Activated T-cell treated with anti-CD3 and anti-CD28 coated beads, Interleukin-2, amount 50 U/mL, for 72 hours (primary cell): ENCODE results near the gene GRIK4. TPM values are rescaled to one million over a fixed set of nuclear protein-coding genes. Genes with fewer than 3 reads are reported as not detected.
A peak's percentile ranks its signal among the peaks of the same experiment; 100 is the strongest.

Experiments used
- ATAC-seq, 2 donors: fragments of 150-1000 bp; cut with Tn5 transposase; replicated peaks in 1 of 2; 2 replicates each; pipeline ENCODE4 v1.10.0; 2021; ENCODE audit warnings: moderate library complexity in 2 of 2, mild to moderate bottlenecking in 1 of 2
- DNase-seq, 2 donors: peaks; one replicate each; pipeline ENCODE4 v3.0.0; 2021 to 2022; ENCODE audit warnings: mixed read lengths in 1 of 2
- H3K27ac Mint-ChIP-seq: one replicate; pipeline ENCODE4 v1.8.0; 2022; ENCODE audit warnings: mild to moderate bottlenecking, moderate library complexity, mixed read lengths
- H3K27me3 Mint-ChIP-seq: one replicate; pipeline ENCODE4 v1.8.0; 2022; ENCODE audit warnings: low read depth, mixed read lengths
- H3K36me3 Mint-ChIP-seq, 2 donors: one replicate each; pipeline ENCODE4 v1.8.0; 2022; ENCODE audit warnings: mixed read lengths in 2 of 2, mild to moderate bottlenecking in 1 of 2; ENCODE audit not compliant: insufficient read depth in 2 of 2
- H3K4me1 Mint-ChIP-seq: one replicate; pipeline ENCODE4 v1.8.0; 2022; ENCODE audit warnings: low read depth, mixed read lengths
- H3K4me3 Mint-ChIP-seq, 2 donors: one replicate each; pipeline ENCODE4 v1.8.0; 2022; ENCODE audit warnings: mild to moderate bottlenecking in 2 of 2, mixed read lengths in 2 of 2, moderate library complexity in 2 of 2
- H3K9me3 Mint-ChIP-seq, 2 donors: one replicate each; pipeline ENCODE4 v1.8.0; 2022; ENCODE audit warnings: mixed read lengths in 2 of 2
- total RNA-seq, 2 donors: library from RNA; stranded (reverse); gene quantifications; one replicate each; pipeline ENCODE4 v1.2.3, GENCODE V29; 2022

The GRIK4 gene
- total RNA-seq, 2 donors from 2014 or later = 0.12 TPM; not detected in 1

GRCh38 chr11:120794748-120795147 is 283.2 kb downstream of the GRIK4 start:
- Mint-ChIP-seq H3K36me3 (no peaks in the 10 kb centered on the region), H3K27ac (no peak overlapping the region), H3K4me1 (no peaks in the 10 kb centered on the region), H3K4me3 (no peak overlapping the region), H3K27me3 (no peaks in the 10 kb centered on the region), H3K9me3 (no peaks in the 10 kb centered on the region)
- no peak for DNase-seq
- ATAC-seq = no peak

DNA sequence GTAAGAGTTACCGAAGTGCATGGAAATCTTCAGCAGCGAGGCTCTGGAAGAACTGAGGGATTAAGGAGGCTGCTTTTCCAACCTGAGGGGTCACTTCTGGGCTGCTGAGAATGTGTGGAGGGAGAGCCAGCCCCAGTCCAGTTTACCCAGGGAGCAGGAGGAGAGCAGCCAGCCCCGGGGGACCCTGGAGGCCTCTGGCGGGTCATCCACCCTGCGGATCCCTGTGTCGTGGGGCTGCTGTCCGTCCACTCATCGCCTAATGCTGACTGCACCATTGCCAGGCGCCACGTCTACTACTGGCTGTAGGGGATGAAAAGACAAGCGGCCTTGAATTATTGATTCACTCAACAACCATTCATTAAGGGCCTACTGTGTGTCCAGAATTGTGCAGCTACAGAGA is 283.6 kb downstream of the GRIK4 start:
- no peak overlapping the region for H3K27ac Mint-ChIP-seq
- no peaks in the 10 kb centered on the region for H3K4me1 Mint-ChIP-seq
- no peaks in the 10 kb centered on the region for H3K9me3 Mint-ChIP-seq
- no peaks in the 10 kb centered on the region for H3K36me3 Mint-ChIP-seq
- DNase-seq (no peak), ATAC-seq (no peak)
- no peaks in the 10 kb centered on the region for H3K27me3 Mint-ChIP-seq
- H3K4me3 Mint-ChIP-seq = no peak overlapping the region

- Mint-ChIP-seq H3K9me3 (no peaks in the 10 kb centered on the region), H3K4me1 (peaks cover under 1% of the 10 kb centered on the region), H3K27me3 (peaks cover 7% of the 10 kb centered on the region), H3K4me3 (no peak overlapping the region), H3K27ac (no peak overlapping the region), H3K36me3 (no peaks in the 10 kb centered on the region)
- DNase-seq (no peak), ATAC-seq (no peak)
Measured at GRCh38 chr11:120797143-120797542, 285.6 kb downstream of the GRIK4 start.

GRCh38 chr11:120798854-120799253 is 287.3 kb downstream of the GRIK4 start:
- Mint-ChIP-seq H3K27ac (no peak overlapping the region), H3K36me3 (no peaks in the 10 kb centered on the region), H3K4me1 (peaks cover 4% of the 10 kb centered on the region), H3K4me3 (no peak overlapping the region), H3K27me3 (peaks cover 16% of the 10 kb centered on the region), H3K9me3 (no peaks in the 10 kb centered on the region)
- ATAC-seq (no peak), DNase-seq (no peak)

GRCh38 chr11:120800206-120800605 is 288.7 kb downstream of the GRIK4 start:
- ATAC-seq (no peak), DNase-seq (no peak)
- H3K9me3 Mint-ChIP-seq = no peaks in the 10 kb centered on the region
- H3K27ac Mint-ChIP-seq = no peak overlapping the region
- no peaks in the 10 kb centered on the region for H3K36me3 Mint-ChIP-seq
- peaks cover 16% of the 10 kb centered on the region for H3K27me3 Mint-ChIP-seq
- peaks cover 4% of the 10 kb centered on the region for H3K4me1 Mint-ChIP-seq
- H3K4me3 Mint-ChIP-seq = no peak overlapping the region

GRCh38 chr11:120801801-120802689 is 290.5 kb downstream of the GRIK4 start:
- Mint-ChIP-seq H3K9me3 (no peaks in the 10 kb centered on the region), H3K36me3 (no peaks in the 10 kb centered on the region), H3K4me3 (no peak overlapping the region), H3K4me1 (peaks cover 4% of the 10 kb centered on the region), H3K27me3 (peaks cover 23% of the 10 kb centered on the region), H3K27ac (no peak overlapping the region)
- peak; percentile 43 to 54 for DNase-seq
- ATAC-seq = no peak

DNA sequence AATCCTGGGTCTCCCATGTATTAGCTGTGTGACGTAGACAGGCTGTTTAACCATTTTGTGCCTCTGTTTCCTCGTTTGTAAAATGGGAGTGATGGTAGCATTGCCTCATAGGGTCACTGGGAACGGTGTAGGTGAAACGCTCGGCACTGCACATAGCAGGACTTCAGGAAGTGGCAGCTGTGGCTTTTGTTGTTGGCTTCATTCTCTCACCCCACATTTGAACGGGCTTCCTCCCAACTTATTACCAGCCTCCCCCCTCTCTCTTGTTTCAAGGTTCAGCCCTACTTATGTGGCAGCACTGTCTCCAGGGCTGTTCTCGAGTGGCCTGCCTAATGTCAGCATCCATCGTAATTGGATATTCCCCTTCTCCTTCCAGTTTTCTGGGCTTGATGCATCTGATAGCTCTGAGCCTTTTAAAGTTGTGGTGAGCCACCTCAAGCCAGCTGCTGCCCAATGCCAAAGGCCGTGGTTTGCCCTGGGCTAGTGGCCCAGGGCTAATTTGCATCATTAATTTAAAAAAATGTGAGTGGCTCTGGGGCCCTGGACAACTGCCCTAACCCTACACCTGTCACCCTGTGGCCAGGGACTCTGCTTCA is 294.5 kb downstream of the GRIK4 start:
- no peak for ATAC-seq
- H3K36me3 Mint-ChIP-seq = no peaks in the 10 kb centered on the region

DNA sequence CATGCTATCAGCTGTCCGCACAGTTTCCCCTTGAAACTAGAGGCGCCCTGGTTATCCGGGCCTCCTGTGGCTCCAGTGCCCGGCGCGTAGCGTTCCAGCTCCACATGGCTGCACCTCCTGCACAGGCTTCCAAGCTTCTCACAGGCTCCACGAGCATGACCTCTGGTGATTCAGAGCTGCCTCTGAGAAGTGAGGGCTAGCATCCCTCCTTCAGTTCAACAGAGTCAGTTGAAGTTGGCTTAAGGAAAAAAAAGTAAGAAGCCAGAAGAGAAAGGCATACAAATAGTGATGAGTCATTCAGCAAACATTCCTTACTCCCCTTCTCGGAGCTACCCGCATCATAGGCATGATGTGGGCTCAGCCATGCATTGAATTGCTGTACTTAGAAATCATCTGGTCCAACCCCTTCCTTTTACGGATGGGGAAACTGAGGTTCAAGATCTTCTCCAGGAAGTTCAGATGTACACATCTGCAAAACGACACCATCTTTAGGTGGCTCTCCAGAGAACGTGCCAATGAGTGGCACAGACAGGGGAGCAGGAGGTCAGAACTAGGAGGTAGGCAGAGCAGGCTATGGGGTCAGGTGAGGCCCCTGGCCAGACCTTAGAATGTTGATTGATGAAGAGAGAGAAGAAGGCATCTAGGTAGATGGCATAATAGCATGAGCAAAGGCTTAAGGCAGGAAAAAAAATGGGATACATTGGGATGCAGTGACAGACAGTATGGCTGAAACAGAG is 296.0 kb downstream of the GRIK4 start:
- Mint-ChIP-seq H3K9me3 (no peaks in the 10 kb centered on the region), H3K36me3 (no peaks in the 10 kb centered on the region), H3K27me3 (peaks cover 24% of the 10 kb centered on the region), H3K4me1 (no peaks in the 10 kb centered on the region), H3K27ac (no peak overlapping the region), H3K4me3 (no peak overlapping the region)
- ATAC-seq (no peak), DNase-seq (no peak)

More for the DNA sequence above, 294.5 kb downstream of the GRIK4 start:
- peaks cover 35% of the 10 kb centered on the region for H3K27me3 Mint-ChIP-seq
- peaks cover 4% of the 10 kb centered on the region for H3K4me1 Mint-ChIP-seq
- H3K27ac Mint-ChIP-seq = no peak overlapping the region
- DNase-seq = no peak
- H3K4me3 Mint-ChIP-seq = no peak overlapping the region
- no peaks in the 10 kb centered on the region for H3K9me3 Mint-ChIP-seq

- ATAC-seq (no peak), DNase-seq (no peak)
- H3K36me3 Mint-ChIP-seq = no peaks in the 10 kb centered on the region
- H3K4me3 Mint-ChIP-seq = no peak overlapping the region
- no peaks in the 10 kb centered on the region for H3K9me3 Mint-ChIP-seq
- no peaks in the 10 kb centered on the region for H3K4me1 Mint-ChIP-seq
- H3K27ac Mint-ChIP-seq = no peak overlapping the region
- peaks cover 20% of the 10 kb centered on the region for H3K27me3 Mint-ChIP-seq
Measured at GRCh38 chr11:120808616-120809050, 297.1 kb downstream of the GRIK4 start.

DNA sequence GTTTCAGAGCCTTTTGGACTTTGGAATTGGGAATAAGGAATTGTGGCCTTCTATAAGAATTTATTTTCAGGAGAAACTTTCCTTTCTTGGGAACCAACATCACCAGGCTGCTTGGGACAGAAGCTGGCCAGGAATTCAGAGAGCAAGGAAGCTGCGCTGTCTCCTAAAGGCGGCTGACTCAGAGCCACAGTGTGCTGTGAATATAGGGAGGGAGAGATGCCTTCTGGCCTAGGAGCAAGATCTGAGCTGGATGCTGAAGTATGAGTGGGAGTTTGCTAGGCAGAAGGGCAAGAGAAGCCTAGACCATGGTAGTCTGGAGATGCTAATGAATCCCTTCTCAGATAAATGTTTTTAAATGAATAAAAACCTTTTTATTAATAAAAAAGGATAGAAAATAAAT is 298.7 kb downstream of the GRIK4 start:
- peaks cover 20% of the 10 kb centered on the region for H3K27me3 Mint-ChIP-seq
- no peaks in the 10 kb centered on the region for H3K36me3 Mint-ChIP-seq
- no peaks in the 10 kb centered on the region for H3K9me3 Mint-ChIP-seq
- ATAC-seq (no peak), DNase-seq (no peak)
- no peaks in the 10 kb centered on the region for H3K4me1 Mint-ChIP-seq
- no peak overlapping the region for H3K4me3 Mint-ChIP-seq
- no peak overlapping the region for H3K27ac Mint-ChIP-seq

DNA sequence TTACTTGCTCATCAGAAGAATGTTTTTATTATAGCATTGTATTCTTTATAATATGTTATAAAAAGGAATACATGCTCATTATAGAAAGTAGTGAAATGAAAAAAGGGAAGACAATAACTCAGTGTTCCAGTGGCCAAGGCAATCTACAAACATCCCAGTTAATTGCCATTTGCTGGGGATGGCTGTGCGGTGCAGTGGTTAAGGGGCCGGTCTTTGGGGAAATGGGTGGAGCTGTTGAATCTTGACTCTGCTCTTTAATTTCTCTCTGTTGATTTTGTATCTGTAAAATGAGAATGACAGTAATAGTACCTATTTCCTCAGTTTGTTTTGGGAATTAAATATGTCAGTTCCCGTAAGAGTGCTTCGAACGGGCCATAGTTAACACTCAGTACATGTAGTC is 299.7 kb downstream of the GRIK4 start:
- no peak overlapping the region for H3K4me3 Mint-ChIP-seq
- DNase-seq = no peak
- no peaks in the 10 kb centered on the region for H3K9me3 Mint-ChIP-seq
- H3K27me3 Mint-ChIP-seq = peaks cover 20% of the 10 kb centered on the region
- ATAC-seq = no peak
- H3K4me1 Mint-ChIP-seq = no peaks in the 10 kb centered on the region
- H3K27ac Mint-ChIP-seq = no peak overlapping the region
- H3K36me3 Mint-ChIP-seq = no peaks in the 10 kb centered on the region

DNA sequence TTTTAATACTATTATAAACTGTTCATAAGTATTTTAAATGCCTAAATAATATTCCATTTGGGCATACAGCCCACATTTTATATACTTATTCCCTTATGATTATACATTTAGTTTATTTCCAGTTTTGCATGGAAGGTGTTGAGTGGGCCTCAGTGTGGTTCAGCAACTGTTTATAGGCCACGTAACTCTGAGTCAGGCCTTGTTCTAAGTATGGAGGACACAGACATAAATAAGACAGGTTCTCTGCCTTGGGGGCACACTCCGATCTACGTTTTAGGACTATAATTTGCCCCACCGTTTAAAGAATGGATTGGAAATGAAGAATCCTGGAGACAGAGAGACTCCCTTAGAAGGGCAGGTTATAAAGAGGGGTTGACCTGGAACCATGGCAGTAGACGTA is 300.2 kb downstream of the GRIK4 start:
- H3K27me3 Mint-ChIP-seq = peaks cover 18% of the 10 kb centered on the region
- no peak for ATAC-seq
- DNase-seq = no peak
- no peak overlapping the region for H3K4me3 Mint-ChIP-seq
- H3K27ac Mint-ChIP-seq = no peak overlapping the region
- no peaks in the 10 kb centered on the region for H3K4me1 Mint-ChIP-seq
- no peaks in the 10 kb centered on the region for H3K36me3 Mint-ChIP-seq
- H3K9me3 Mint-ChIP-seq = no peaks in the 10 kb centered on the region
